K562 (cell line): ENCODE measurements around the gene SCAMP5. TPM values are rescaled to one million over a fixed set of nuclear protein-coding genes. Genes with fewer than 3 reads are reported as not detected.
A peak's percentile ranks its signal among the peaks of the same experiment; 100 is the strongest.

Experiments
- DEAF1 ChIP-seq: fragments of 450-650 bp; formaldehyde crosslinking; IDR thresholded peaks from 2 replicates; pipeline ENCODE4 v1.4.0; 2020; ENCODE audit warnings: mild to moderate bottlenecking, moderate library complexity
- ETV5 ChIP-seq: sonication (generic); formaldehyde crosslinking; IDR thresholded peaks from 2 replicates; pipeline ENCODE4 v1.4.0; 2020; ENCODE audit warnings: low read depth, mild to moderate bottlenecking, missing genetic modification reagents
- HDAC1 ChIP-seq, 2 experiments: fragments of 450-650 bp; IDR thresholded peaks; 2 replicates each; pipeline ENCODE4 v1.6.1; 2016 to 2017; ENCODE audit warnings: inconsistent platforms in 1 of 2, mild to moderate bottlenecking in 1 of 2, moderate library complexity in 1 of 2
- STAT5A ChIP-seq: IDR thresholded peaks from 2 replicates; pipeline ENCODE4 v1.6.1; 2012; ENCODE audit warnings: low read length, inconsistent platforms, borderline replicate concordance
- XRCC3 ChIP-seq: fragments of 450-650 bp; IDR thresholded peaks from 2 replicates; pipeline ENCODE4 v1.6.1; 2017; ENCODE audit warnings: mild to moderate bottlenecking, moderate library complexity
- ZNF354B ChIP-seq: fragments of 250-450 bp; sonication (Bioruptor Pico); IDR thresholded peaks from 2 replicates; pipeline ENCODE4 v1.4.0; 2020
- polyA plus RNA-seq, 8 experiments: library from polyadenylated mRNA; depleted of rRNA in 4 of 8; stranded (reverse) in 5 of 8; unstranded in 3 of 8; fragments of >200 nt; fragmentation: Nextera tagmentation in 2 of 8; fragmentation: Illumina TruSeq in 1 of 8; extraction: Ambion mirVana in 2 of 8; extraction: Trizol in 1 of 8; gene quantifications; 2 replicates each; pipeline versions ENCODE4 v1.2.1 to v1.2.3, GENCODE V29; 2011 to 2014; ENCODE audit warnings: inconsistent platforms in 1 of 8, missing spikeins in 1 of 8
- total RNA-seq, 7 experiments: library from RNA; depleted of rRNA in 6 of 7; stranded (reverse); fragments of >200 nt in 6 of 7; fragmentation: Illumina TruSeq in 2 of 7; extraction: Trizol in 2 of 7; gene quantifications; 2 replicates each; pipeline versions ENCODE4 v1.2.1 to v1.2.3, GENCODE V29; 2011 to 2021; ENCODE audit warnings: low replicate concordance in 1 of 7
- TF ChIP-seq, protein P1 (sequence below): fragments of 150-350 bp; IDR thresholded peaks from 2 replicates; pipeline ENCODE4 v1.6.1; 2014; ENCODE audit warnings: low read depth, mild to moderate bottlenecking, low read length, borderline replicate concordance
- TF ChIP-seq, protein P2 (sequence below): sonication (generic); formaldehyde crosslinking; IDR thresholded peaks from 2 replicates; pipeline ENCODE4 v1.8.0; 2022; ENCODE audit warnings: mild to moderate bottlenecking, missing genetic modification reagents
- TF ChIP-seq, protein P3 (sequence below): fragments of 450-650 bp; IDR thresholded peaks from 2 replicates; pipeline ENCODE4 v1.6.1; 2016; ENCODE audit warnings: borderline replicate concordance
- TF ChIP-seq, protein P4 (sequence below): fragments of 200-800 bp; sonication (Bioruptor generic); IDR thresholded peaks from 2 replicates; pipeline ENCODE4 v1.6.1; 2016; ENCODE audit warnings: missing genetic modification characterization, missing compliant biosample characterization
- TF ChIP-seq, protein P5 (sequence below): sonication (generic); formaldehyde crosslinking; IDR thresholded peaks from 2 replicates; pipeline ENCODE4 v1.8.0; 2022; ENCODE audit warnings: mild to moderate bottlenecking, missing genetic modification reagents

Gene SCAMP5
- total and polyA plus RNA-seq, 9 of the 15 experiments (the other 6 are each of a cell fraction or from before 2014, with no cell fraction given), result 0.09 to 0.29 (median 0.19) TPM; not detected in 5

DNA sequence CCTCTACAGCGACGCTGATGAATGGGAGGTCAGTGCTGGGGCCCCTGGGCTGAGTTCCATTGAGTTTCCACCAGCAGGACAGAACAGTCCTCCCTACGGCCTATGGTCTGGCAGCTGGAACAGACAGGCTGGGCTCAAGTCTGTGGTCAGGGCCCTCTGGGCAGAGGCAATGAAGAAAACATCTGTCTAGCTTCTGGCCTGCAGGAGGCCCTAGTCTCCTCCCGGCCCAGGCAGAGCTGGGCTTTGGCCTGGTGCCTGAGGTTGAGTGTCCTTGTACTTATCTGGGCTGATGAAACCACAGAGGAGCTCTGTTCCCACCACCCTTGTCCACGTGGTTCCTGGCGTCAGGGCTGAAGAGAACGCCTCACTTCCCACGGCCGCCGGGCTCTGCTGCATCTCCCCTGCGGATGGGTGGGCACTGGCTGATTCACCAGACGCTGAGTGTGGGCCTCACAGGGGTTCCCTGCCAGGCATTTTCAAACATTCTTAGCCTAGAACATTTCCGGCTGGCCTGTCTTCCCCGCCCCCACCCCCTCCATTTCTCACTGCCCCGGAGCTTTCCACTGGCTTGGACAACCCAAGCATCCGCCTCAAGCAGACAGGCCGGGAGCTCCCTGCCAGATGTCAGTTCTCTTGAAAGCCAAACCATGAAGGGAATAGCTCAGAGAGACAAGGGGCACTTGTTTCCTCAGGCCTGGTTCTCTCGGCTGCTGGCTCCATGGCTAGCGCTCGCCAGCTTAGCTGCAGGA is 48.3 kb downstream of the SCAMP5 start (continued):
- TF ChIP-seq DEAF1, result peak; percentile 88
- TF ChIP-seq XRCC3, result no peak
- TF ChIP-seq, protein P1, sequence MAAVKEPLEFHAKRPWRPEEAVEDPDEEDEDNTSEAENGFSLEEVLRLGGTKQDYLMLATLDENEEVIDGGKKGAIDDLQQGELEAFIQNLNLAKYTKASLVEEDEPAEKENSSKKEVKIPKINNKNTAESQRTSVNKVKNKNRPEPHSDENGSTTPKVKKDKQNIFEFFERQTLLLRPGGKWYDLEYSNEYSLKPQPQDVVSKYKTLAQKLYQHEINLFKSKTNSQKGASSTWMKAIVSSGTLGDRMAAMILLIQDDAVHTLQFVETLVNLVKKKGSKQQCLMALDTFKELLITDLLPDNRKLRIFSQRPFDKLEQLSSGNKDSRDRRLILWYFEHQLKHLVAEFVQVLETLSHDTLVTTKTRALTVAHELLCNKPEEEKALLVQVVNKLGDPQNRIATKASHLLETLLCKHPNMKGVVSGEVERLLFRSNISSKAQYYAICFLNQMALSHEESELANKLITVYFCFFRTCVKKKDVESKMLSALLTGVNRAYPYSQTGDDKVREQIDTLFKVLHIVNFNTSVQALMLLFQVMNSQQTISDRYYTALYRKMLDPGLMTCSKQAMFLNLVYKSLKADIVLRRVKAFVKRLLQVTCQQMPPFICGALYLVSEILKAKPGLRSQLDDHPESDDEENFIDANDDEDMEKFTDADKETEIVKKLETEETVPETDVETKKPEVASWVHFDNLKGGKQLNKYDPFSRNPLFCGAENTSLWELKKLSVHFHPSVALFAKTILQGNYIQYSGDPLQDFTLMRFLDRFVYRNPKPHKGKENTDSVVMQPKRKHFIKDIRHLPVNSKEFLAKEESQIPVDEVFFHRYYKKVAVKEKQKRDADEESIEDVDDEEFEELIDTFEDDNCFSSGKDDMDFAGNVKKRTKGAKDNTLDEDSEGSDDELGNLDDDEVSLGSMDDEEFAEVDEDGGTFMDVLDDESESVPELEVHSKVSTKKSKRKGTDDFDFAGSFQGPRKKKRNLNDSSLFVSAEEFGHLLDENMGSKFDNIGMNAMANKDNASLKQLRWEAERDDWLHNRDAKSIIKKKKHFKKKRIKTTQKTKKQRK, result no peak
- TF ChIP-seq, protein P2, sequence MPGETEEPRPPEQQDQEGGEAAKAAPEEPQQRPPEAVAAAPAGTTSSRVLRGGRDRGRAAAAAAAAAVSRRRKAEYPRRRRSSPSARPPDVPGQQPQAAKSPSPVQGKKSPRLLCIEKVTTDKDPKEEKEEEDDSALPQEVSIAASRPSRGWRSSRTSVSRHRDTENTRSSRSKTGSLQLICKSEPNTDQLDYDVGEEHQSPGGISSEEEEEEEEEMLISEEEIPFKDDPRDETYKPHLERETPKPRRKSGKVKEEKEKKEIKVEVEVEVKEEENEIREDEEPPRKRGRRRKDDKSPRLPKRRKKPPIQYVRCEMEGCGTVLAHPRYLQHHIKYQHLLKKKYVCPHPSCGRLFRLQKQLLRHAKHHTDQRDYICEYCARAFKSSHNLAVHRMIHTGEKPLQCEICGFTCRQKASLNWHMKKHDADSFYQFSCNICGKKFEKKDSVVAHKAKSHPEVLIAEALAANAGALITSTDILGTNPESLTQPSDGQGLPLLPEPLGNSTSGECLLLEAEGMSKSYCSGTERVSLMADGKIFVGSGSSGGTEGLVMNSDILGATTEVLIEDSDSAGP, result no peak
- TF ChIP-seq ZNF354B, result 0 out of 2 replicates have a peak, but pooled peaks have one; percentile 2
- TF ChIP-seq STAT5A, result no peak; the same call in 1 of the 2 replicates
- peak; percentile 67 for TF ChIP-seq ETV5 (CRISPR knock-in tag)
- TF ChIP-seq, protein P3, sequence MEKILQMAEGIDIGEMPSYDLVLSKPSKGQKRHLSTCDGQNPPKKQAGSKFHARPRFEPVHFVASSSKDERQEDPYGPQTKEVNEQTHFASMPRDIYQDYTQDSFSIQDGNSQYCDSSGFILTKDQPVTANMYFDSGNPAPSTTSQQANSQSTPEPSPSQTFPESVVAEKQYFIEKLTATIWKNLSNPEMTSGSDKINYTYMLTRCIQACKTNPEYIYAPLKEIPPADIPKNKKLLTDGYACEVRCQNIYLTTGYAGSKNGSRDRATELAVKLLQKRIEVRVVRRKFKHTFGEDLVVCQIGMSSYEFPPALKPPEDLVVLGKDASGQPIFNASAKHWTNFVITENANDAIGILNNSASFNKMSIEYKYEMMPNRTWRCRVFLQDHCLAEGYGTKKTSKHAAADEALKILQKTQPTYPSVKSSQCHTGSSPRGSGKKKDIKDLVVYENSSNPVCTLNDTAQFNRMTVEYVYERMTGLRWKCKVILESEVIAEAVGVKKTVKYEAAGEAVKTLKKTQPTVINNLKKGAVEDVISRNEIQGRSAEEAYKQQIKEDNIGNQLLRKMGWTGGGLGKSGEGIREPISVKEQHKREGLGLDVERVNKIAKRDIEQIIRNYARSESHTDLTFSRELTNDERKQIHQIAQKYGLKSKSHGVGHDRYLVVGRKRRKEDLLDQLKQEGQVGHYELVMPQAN, result peak; percentile 16; the same call in 1 of the 2 replicates
- TF ChIP-seq HDAC1 (IDR thresholded peaks at IDR 0.05), result peak in 1 of 2 experiments; percentile 66; a peak in 2 of 4 replicates
- TF ChIP-seq, protein P4, sequence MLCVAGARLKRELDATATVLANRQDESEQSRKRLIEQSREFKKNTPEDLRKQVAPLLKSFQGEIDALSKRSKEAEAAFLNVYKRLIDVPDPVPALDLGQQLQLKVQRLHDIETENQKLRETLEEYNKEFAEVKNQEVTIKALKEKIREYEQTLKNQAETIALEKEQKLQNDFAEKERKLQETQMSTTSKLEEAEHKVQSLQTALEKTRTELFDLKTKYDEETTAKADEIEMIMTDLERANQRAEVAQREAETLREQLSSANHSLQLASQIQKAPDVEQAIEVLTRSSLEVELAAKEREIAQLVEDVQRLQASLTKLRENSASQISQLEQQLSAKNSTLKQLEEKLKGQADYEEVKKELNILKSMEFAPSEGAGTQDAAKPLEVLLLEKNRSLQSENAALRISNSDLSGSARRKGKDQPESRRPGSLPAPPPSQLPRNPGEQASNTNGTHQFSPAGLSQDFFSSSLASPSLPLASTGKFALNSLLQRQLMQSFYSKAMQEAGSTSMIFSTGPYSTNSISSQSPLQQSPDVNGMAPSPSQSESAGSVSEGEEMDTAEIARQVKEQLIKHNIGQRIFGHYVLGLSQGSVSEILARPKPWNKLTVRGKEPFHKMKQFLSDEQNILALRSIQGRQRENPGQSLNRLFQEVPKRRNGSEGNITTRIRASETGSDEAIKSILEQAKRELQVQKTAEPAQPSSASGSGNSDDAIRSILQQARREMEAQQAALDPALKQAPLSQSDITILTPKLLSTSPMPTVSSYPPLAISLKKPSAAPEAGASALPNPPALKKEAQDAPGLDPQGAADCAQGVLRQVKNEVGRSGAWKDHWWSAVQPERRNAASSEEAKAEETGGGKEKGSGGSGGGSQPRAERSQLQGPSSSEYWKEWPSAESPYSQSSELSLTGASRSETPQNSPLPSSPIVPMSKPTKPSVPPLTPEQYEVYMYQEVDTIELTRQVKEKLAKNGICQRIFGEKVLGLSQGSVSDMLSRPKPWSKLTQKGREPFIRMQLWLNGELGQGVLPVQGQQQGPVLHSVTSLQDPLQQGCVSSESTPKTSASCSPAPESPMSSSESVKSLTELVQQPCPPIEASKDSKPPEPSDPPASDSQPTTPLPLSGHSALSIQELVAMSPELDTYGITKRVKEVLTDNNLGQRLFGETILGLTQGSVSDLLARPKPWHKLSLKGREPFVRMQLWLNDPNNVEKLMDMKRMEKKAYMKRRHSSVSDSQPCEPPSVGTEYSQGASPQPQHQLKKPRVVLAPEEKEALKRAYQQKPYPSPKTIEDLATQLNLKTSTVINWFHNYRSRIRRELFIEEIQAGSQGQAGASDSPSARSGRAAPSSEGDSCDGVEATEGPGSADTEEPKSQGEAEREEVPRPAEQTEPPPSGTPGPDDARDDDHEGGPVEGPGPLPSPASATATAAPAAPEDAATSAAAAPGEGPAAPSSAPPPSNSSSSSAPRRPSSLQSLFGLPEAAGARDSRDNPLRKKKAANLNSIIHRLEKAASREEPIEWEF, result no peak; the same call in 1 of the 2 replicates
- TF ChIP-seq, protein P5, sequence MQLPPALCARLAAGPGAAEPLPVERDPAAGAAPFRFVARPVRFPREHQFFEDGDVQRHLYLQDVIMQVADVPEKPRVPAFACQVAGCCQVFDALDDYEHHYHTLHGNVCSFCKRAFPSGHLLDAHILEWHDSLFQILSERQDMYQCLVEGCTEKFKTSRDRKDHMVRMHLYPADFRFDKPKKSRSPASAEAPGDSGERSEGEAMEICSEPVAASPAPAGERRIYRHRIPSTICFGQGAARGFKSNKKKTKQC (CRISPR knock-in tag), result no peak; the same call in 1 of the 2 replicates
